Right lobe of liver (tissue), 4 donors: ENCODE data around the gene CNTNAP1.
"Not testable (repeated sequence)": the region's sequence is repeated elsewhere in the genome, so short reads cannot be mapped to it uniquely, and the experiment has no call there.

Experiments
- CTCF ChIP-seq, 4 donors: fragments of 200-600 bp in 3 of 4; fragments of 450-650 bp in 1 of 4; IDR thresholded peaks; one replicate each; pipeline versions ENCODE4 v1.5.1 to v1.8.0; 2016 to 2022; ENCODE audit warnings: antibody characterized with exemption in 4 of 4, mild to moderate bottlenecking in 2 of 4
- POLR2A ChIP-seq: fragments of 450-650 bp; IDR thresholded peaks from one replicate; pipeline ENCODE4 v1.6.1; 2017; ENCODE audit warnings: antibody characterized with exemption, mild to moderate bottlenecking
- donor health status: DM: no; HTN: no; CAD: no.
- donor health status: DM: no; HTN: no; CAD: no.
- donor health status: DM: no; HTN: yes; CAD: no.

GRCh38 chr17:42659932-42660274 lies 22.4 kb upstream of the CNTNAP1 start:
- not testable (repeated sequence) for TF ChIP-seq POLR2A; CTCF (IDR thresholded peaks at IDR 0.05)
